Measurements from ENCODE around the gene PDPN. TPM values are rescaled to one million over a fixed set of nuclear protein-coding genes. Genes with fewer than 3 reads are reported as not detected.
"Not testable (repeated sequence)": the region's sequence is repeated elsewhere in the genome, so short reads cannot be mapped to it uniquely, and the experiment has no call there.

PDPN gene
- total and polyA plus RNA-seq, 2 donors (not counting 1 experiment from before 2014, with no cell fraction given): 1.5 to 3.1 TPM

GRCh38 chr1:13556224-13556764 lies 27.3 kb upstream of the PDPN start:
- no peak for TF ChIP-seq EZH2 (IDR thresholded peaks at IDR 0.05; ENCODE audit: low read length, missing control alignments)
- no peak for TF ChIP-seq CTCF (conservative IDR thresholded peaks at IDR 0.05 in 1 of 2, IDR thresholded peaks at IDR 0.05 in 1 of 2; ENCODE audit: low read depth in 1 of 2, low read length in 2 of 2)
- H3K79me2 ChIP-seq (ENCODE audit: control insufficient read depth, insufficient read depth, low read length): no peaks in the 10 kb centered on the region
- DNase-seq (ENCODE audit: low read depth in 2 of 2): no peak
- no peak overlapping the region for H3K27ac ChIP-seq (ENCODE audit: insufficient read depth, low read length)
- H3K36me3 ChIP-seq (ENCODE audit: control insufficient read depth, insufficient read depth, low read length): no peaks in the 10 kb centered on the region
- no peak overlapping the region for H3K4me3 ChIP-seq (replicated peaks in 1 of 4; ENCODE audit: control extremely low read depth in 1 of 4, insufficient read depth in 1 of 4, low read depth in 3 of 4, low read length in 4 of 4)
- H3K27me3 ChIP-seq (ENCODE audit: control insufficient read depth, insufficient read depth, low read length): no peaks in the 10 kb centered on the region
- no peaks in the 10 kb centered on the region for H3K9me3 ChIP-seq (ENCODE audit: control insufficient read depth, insufficient read depth, low read depth, low read length)
- H3K4me2 ChIP-seq (ENCODE audit: extremely low read depth, insufficient read depth, low read length): no peak overlapping the region
- H3K9ac ChIP-seq (ENCODE audit: insufficient read depth, low read length): no peak overlapping the region
- no peaks in the 10 kb centered on the region for H4K20me1 ChIP-seq (ENCODE audit: control insufficient read depth, extremely low read depth, insufficient read depth, low read length)
- H2AFZ ChIP-seq (ENCODE audit: low read length): no peak overlapping the region
- H3K4me1 ChIP-seq (ENCODE audit: control insufficient read depth, extremely low read depth, insufficient read depth, low read length): no peaks in the 10 kb centered on the region

- TF ChIP-seq EZH2 (IDR thresholded peaks at IDR 0.05; ENCODE audit: low read length, missing control alignments) (no peak), CTCF (conservative IDR thresholded peaks at IDR 0.05 in 1 of 2, IDR thresholded peaks at IDR 0.05 in 1 of 2; ENCODE audit: low read depth in 1 of 2, low read length in 2 of 2) (no peak)
- H3K79me2 ChIP-seq (ENCODE audit: control insufficient read depth, insufficient read depth, low read length): no peaks in the 10 kb centered on the region
These were observed 23.1 kb upstream of the PDPN start for GRCh38 chr1:13560541-13560940.

GRCh38 chr1:13562981-13563380 lies 20.7 kb upstream of the PDPN start:
- H3K4me2 ChIP-seq (ENCODE audit: extremely low read depth, insufficient read depth, low read length); H4K20me1 ChIP-seq (ENCODE audit: control insufficient read depth, extremely low read depth, insufficient read depth, low read length): not testable (repeated sequence)

More at GRCh38 chr1:13560541-13560940, 23.1 kb upstream of the PDPN start:
- Histone ChIP-seq H3K36me3 (ENCODE audit: control insufficient read depth, insufficient read depth, low read length) (no peaks in the 10 kb centered on the region), H3K27ac (ENCODE audit: insufficient read depth, low read length) (no peak overlapping the region), H3K4me3 (replicated peaks in 1 of 4; ENCODE audit: control extremely low read depth in 1 of 4, insufficient read depth in 1 of 4, low read depth in 3 of 4, low read length in 4 of 4) (no peak overlapping the region), H3K9me3 (ENCODE audit: control insufficient read depth, insufficient read depth, low read depth, low read length) (no peaks in the 10 kb centered on the region), H3K27me3 (ENCODE audit: control insufficient read depth, insufficient read depth, low read length) (no peaks in the 10 kb centered on the region), H4K20me1 (ENCODE audit: control insufficient read depth, extremely low read depth, insufficient read depth, low read length) (no peaks in the 10 kb centered on the region), H3K4me1 (ENCODE audit: control insufficient read depth, extremely low read depth, insufficient read depth, low read length) (no peaks in the 10 kb centered on the region), H3K4me2 (ENCODE audit: extremely low read depth, insufficient read depth, low read length) (no peak overlapping the region), H2AFZ (ENCODE audit: low read length) (no peak overlapping the region), H3K9ac (ENCODE audit: insufficient read depth, low read length) (no peak overlapping the region)
- no peak for DNase-seq (ENCODE audit: low read depth in 2 of 2)

More at GRCh38 chr1:13562981-13563380, 20.7 kb upstream of the PDPN start:
- DNase-seq (ENCODE audit: low read depth in 2 of 2); H3K27ac ChIP-seq (ENCODE audit: insufficient read depth, low read length); H3K79me2 ChIP-seq (ENCODE audit: control insufficient read depth, insufficient read depth, low read length); H2AFZ ChIP-seq (ENCODE audit: low read length); H3K4me1 ChIP-seq (ENCODE audit: control insufficient read depth, extremely low read depth, insufficient read depth, low read length); H3K9me3 ChIP-seq (ENCODE audit: control insufficient read depth, insufficient read depth, low read depth, low read length); H3K36me3 ChIP-seq (ENCODE audit: control insufficient read depth, insufficient read depth, low read length); H3K9ac ChIP-seq (ENCODE audit: insufficient read depth, low read length); H3K4me3 ChIP-seq (replicated peaks in 1 of 4; ENCODE audit: control extremely low read depth in 1 of 4, insufficient read depth in 1 of 4, low read depth in 3 of 4, low read length in 4 of 4); H3K27me3 ChIP-seq (ENCODE audit: control insufficient read depth, insufficient read depth, low read length): not testable (repeated sequence)

Data from fibroblast of lung (primary cell).